ENCODE measurements around the gene SGK1.
"Not testable (repeated sequence)": the region's sequence is repeated elsewhere in the genome, so short reads cannot be mapped to it uniquely, and the experiment has no call there.

Gene SGK1

DNA sequence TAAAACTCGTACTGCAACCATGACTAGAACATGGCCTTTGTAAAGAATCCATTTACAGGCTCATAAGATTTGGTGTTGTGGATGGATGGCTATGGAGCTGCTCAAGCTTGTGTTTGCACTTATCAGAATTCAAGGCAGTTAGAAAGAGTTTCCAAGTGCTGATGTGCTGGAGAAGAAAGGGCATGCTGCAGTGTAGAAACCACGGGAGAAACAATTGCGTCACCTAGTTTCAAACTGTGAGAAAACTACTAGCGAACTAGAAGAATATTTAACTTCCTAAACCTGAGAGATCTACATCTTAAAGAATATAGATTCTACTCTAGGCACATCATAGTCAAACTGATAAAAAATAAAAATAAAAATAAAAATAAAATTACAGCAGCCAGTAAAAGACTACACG lies 116.2 kb downstream of the SGK1 start:
- no peak for DNase-seq (ENCODE audit: low spot score in 2 of 2)
- in situ Hi-C loops (cut with MboI; ENCODE audit: low sequenced_read_pairs), result no loop called here

DNA sequence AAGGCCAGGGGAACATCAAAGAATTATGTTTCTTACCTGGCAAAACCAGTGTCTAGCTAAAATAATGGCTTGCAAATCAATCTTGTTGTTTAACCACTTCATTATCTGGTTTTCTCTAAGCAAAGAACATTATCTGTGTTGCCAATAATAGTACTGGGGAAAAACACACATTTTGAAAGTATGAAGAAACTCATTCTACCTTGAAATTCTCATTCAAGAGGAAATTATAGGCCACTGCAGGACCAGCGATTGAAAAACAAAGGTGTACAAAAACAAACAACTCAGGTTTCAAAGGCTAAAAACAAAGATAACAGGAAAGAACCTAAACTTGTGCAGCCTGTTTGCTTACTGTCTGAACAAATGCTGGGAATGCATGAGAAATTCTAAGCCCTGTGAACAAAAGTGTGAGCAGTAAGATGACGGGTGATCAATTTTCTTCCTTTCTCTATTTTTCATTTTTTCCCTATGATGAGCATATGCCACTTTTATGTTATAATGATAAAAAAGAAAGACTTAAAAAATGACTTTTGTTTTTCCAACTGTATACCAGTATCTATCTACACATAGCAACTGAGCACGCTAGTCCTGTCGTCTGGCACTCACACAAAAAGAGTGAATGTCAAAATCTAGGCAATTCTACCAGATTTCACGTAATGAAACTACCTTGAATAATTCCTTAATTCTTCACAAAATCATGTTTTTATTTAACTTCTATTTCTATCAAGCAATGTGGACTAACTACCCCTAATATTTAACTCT lies 117.9 kb downstream of the SGK1 start:
- H3K4me1 ChIP-seq, result 0 out of 2 replicates have a peak, but pooled peaks cover 2% of the 10 kb centered on the region
- H3K9me3 ChIP-seq, result 0 out of 2 replicates have a peak, but pooled peaks cover 4% of the 10 kb centered on the region
- H3K36me3 ChIP-seq (replicated peaks), result no peaks in the 10 kb centered on the region
- H3K4me3 ChIP-seq, result no peak overlapping the region
- H3K27me3 ChIP-seq (ENCODE audit: low read depth), result no peaks in the 10 kb centered on the region
- in situ Hi-C loops (cut with MboI; ENCODE audit: low sequenced_read_pairs), result no loop called here
- DNase-seq (ENCODE audit: low spot score in 2 of 2), result no peak

More for the DNA sequence above, 116.2 kb downstream of the SGK1 start:
- Histone ChIP-seq H3K4me3 (no peak overlapping the region), H3K9me3 (0 out of 2 replicates have a peak, but pooled peaks cover 4% of the 10 kb centered on the region), H3K36me3 (replicated peaks) (no peaks in the 10 kb centered on the region), H3K4me1 (no peaks in the 10 kb centered on the region), H3K27me3 (ENCODE audit: low read depth) (no peaks in the 10 kb centered on the region)

DNA sequence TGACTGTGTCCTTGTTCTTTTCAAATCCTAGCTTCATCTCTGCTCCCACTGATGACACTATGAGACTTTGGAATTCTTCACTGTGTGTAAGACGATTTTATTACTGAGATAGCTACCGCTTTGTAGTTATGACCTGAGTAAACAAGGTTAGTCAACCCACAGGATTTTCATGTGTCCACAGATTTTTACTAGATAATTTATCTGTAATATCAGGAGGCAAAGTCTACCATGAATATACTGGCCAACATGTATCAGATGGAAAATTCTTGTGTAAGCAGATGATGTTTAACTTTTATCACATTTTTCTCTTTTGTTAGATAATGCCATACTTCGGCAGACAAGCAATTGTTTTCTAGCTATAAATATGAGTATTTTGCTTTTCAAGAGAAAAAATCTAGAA lies 119.8 kb downstream of the SGK1 start:
- no peaks in the 10 kb centered on the region for H3K27me3 ChIP-seq (ENCODE audit: low read depth)
- no peaks in the 10 kb centered on the region for H3K36me3 ChIP-seq (replicated peaks)
- in situ Hi-C loops (cut with MboI; ENCODE audit: low sequenced_read_pairs), result no loop called here
- DNase-seq (ENCODE audit: low spot score in 2 of 2), result no peak
- H3K4me1 ChIP-seq, result 0 out of 2 replicates have a peak, but pooled peaks cover 2% of the 10 kb centered on the region
- 0 out of 2 replicates have a peak, but pooled peaks cover under 1% of the 10 kb centered on the region for H3K9me3 ChIP-seq
- no peak overlapping the region for H3K4me3 ChIP-seq

DNA sequence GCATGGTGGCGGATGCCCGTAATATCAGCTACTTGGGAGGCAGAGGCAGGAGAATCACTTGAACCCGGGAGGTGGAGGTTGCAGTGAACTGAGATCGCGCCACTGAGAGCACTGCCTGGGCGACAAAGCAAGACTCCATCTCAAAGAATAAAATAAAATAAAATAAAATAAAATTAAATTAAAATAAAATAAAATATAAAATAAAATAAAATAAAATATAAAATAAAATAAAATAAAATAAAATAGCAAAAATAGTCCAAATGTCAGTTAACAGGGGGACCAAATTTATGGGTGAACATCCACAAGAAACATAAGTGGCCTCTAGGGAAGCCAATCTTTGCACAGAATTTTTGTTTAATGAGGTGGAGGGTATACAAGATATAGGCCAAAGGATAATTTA lies 120.2 kb downstream of the SGK1 start:
- H3K9me3 ChIP-seq; in situ Hi-C loops (cut with MboI; ENCODE audit: low sequenced_read_pairs); H3K27me3 ChIP-seq (ENCODE audit: low read depth); DNase-seq (ENCODE audit: low spot score in 2 of 2); H3K4me1 ChIP-seq; H3K36me3 ChIP-seq (replicated peaks); H3K4me3 ChIP-seq: not testable (repeated sequence)

DNA sequence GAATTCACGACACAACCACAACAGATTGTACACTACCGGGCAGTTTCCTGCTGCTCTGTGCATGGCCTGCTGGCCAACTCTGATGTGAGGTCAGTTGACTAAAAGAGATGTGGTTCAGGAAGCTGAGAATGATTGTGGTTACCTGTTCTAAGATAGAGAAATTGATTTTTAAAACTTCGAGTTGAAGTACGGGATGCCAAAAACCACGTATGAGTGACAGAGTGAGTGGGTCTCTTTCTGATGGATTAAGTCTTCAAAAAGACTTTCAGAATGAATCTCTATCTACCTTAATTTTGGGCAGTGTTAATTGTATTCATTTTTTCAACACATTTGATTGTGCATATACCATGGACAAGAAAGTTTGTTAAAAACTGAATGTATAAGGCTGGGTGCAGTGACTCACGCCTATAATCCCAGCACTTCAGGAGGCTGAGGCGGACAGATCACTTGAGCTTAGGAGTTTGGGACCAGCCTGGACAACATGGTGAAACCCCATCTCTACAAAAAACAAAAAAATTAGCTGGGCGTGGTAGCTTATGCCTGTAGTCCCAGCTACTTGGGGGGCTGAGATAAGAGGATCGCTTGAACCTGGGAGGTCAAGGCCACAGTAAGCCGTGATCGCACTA lies 121.2 kb downstream of the SGK1 start:
- Histone ChIP-seq H3K36me3 (replicated peaks) (no peaks in the 10 kb centered on the region), H3K4me1 (0 out of 2 replicates have a peak, but pooled peaks cover 2% of the 10 kb centered on the region), H3K4me3 (no peak overlapping the region), H3K9me3 (no peaks in the 10 kb centered on the region), H3K27me3 (ENCODE audit: low read depth) (no peaks in the 10 kb centered on the region)
- in situ Hi-C loops (cut with MboI; ENCODE audit: low sequenced_read_pairs), result no loop called here
- DNase-seq (ENCODE audit: low spot score in 2 of 2), result no peak

DNA sequence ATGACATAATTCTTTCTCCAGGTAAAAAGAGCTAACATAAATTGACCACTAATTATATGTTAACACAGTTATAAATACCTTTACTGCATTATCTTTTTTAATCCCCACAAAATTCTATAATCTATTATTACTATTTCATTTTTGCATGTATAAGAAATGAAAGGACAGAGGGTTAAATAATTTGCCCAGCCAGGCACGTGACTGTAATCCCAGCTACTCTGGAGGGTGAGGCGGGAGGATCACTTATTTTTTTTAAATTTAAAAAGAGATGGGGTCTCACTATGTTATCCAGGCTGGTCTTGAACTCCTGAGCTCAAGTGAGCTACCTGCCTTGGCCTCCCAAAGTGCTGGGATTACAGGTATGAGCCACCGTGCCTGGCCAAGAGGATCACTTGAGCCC lies 121.9 kb downstream of the SGK1 start:
- in situ Hi-C loops (cut with MboI; ENCODE audit: low sequenced_read_pairs), result no loop called here
- no peaks in the 10 kb centered on the region for H3K36me3 ChIP-seq (replicated peaks)
- H3K4me1 ChIP-seq, result 0 out of 2 replicates have a peak, but pooled peaks cover 2% of the 10 kb centered on the region
- H3K27me3 ChIP-seq (ENCODE audit: low read depth), result no peaks in the 10 kb centered on the region
- H3K9me3 ChIP-seq, result no peaks in the 10 kb centered on the region
- DNase-seq (ENCODE audit: low spot score in 2 of 2), result no peak
- no peak overlapping the region for H3K4me3 ChIP-seq

DNA sequence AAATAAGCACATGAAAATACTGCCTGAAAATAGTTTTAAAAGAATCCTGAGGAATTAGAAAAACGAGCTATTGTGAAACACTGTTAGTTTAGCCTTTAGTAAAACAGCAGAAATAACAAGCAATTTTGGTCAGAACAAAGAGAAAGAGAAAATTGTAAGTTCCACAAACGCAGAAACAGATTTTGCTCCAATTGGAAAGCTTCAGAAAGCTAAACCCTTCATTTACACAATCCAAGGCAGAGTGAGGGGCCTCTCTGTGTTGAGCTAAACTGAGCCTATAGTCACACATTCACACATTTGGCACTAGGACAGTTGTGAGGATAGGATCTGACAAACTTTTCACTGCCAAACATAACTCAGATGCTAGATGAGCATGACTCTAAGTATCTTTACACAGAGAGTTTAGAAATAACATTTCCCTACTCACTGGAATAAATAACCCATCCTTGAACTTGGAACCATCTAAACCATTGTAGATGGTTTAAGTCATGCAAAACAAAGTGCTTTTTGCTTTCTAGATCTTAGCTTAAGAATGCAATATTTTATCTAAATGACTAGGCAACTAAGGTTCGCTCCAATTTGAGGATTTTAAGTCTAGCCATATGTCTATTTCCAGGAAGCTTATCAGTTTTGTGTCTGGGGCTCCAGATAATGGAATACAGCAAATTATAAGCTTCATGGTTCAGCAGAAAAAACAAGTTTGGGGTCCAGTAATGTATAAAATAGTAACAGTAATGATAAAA lies 122.6 kb downstream of the SGK1 start:
- DNase-seq (ENCODE audit: low spot score in 2 of 2), result no peak

DNA sequence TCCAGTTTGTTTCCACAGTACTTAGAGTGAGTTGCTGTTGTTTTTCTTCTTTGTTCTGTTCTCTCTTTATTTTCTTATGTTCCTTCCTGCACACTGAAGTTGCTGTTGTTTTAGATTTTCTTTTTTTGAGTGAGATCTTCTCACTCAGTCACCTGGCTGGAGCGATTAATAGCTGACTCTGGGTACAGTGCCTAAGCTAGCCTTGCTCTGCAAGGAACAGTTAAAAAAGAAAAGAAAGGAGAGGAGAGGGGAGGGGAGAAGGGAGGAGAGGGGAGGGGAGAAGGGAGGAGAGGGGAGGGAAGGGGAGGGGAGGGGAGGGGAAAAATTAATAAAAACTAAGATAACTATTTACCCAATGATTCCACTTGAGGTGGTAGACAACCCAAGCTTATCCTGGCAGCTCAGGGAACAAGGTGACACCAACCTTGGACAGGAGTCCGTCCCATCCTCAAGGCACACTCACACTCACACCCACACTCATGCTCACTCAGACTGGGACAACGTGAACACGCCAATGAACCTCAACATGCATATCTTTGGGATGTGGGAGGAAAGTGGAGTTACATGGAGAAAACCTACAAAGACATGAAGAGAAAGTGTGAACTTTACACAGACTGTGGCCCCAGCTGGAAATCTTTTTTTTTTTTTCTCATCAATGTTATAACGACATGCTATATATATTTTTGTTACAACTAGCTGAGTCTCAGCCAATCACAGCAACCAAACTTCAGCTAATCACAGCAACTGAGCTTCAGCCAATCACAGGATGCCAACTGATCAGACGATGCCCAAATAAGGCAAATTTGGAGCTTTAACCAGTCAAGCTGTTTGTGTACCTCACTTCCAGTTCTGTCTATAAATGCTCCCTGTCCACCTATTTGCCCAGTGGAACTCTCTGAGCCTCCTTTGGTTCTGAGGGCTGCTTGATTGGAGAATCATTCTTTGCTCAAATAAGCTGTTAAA lies 124.1 kb downstream of the SGK1 start:
- H3K27me3 ChIP-seq (ENCODE audit: low read depth), result no peaks in the 10 kb centered on the region
- in situ Hi-C loops (cut with MboI; ENCODE audit: low sequenced_read_pairs), result no loop called here
- no peaks in the 10 kb centered on the region for H3K9me3 ChIP-seq
- H3K36me3 ChIP-seq (replicated peaks), result no peaks in the 10 kb centered on the region
- 0 out of 2 replicates have a peak, but pooled peaks cover 2% of the 10 kb centered on the region for H3K4me1 ChIP-seq
- no peak for DNase-seq (ENCODE audit: low spot score in 2 of 2)
- no peak overlapping the region for H3K4me3 ChIP-seq

More for the DNA sequence above, 122.6 kb downstream of the SGK1 start:
- no peaks in the 10 kb centered on the region for H3K36me3 ChIP-seq (replicated peaks)
- no peaks in the 10 kb centered on the region for H3K9me3 ChIP-seq
- H3K4me3 ChIP-seq, result no peak overlapping the region
- no peaks in the 10 kb centered on the region for H3K27me3 ChIP-seq (ENCODE audit: low read depth)
- in situ Hi-C loops (cut with MboI; ENCODE audit: low sequenced_read_pairs), result no loop called here
- 0 out of 2 replicates have a peak, but pooled peaks cover 2% of the 10 kb centered on the region for H3K4me1 ChIP-seq

DNA sequence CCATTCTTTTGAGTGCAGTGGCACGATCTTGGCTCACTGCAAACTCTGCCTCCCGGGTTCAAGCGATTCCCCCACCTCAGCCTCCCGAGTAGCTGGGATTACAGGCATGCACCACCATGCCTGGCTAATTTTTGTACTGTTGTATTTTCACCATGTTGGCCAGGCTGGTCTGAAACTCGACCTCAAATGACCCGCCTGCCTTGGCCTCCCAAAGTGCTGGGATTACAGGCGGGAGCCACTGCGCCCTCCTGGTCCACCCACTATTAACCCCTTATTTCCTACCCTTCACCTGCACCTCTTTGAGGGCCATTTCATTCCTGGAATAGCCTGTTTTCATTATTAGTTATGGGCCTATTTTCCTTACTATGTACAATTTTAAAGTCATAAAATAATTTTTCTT lies 125.3 kb downstream of the SGK1 start:
- in situ Hi-C loops (cut with MboI; ENCODE audit: low sequenced_read_pairs); H3K4me1 ChIP-seq; H3K27me3 ChIP-seq (ENCODE audit: low read depth); H3K36me3 ChIP-seq (replicated peaks); H3K4me3 ChIP-seq; H3K9me3 ChIP-seq; DNase-seq (ENCODE audit: low spot score in 2 of 2): not testable (repeated sequence)

DNA sequence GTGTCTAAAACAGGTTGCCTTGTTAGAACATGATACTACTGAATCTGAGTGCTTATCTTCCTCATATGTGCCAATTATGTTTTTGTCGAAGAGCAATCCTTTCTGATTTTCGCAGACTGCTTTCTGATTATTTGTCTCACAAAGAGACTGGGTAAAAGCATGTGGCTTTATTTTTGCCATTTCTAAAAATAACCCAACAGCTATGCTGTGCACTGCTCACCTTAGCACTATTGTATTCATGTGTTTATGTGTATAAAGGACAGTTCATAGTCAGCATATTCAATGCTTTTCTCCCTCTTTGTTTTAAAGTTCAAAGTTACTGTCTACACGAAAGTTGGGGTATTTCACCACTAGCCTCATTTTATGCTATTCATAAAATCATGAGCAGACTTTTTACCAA lies 127.0 kb downstream of the SGK1 start:
- in situ Hi-C loops (cut with MboI; ENCODE audit: low sequenced_read_pairs), result no loop called here
- no peak for DNase-seq (ENCODE audit: low spot score in 2 of 2)
- H3K4me3 ChIP-seq, result no peak overlapping the region
- H3K9me3 ChIP-seq, result no peaks in the 10 kb centered on the region
- no peaks in the 10 kb centered on the region for H3K27me3 ChIP-seq (ENCODE audit: low read depth)
- H3K4me1 ChIP-seq, result 0 out of 2 replicates have a peak, but pooled peaks cover 1% of the 10 kb centered on the region
- H3K36me3 ChIP-seq (replicated peaks), result no peaks in the 10 kb centered on the region

DNA sequence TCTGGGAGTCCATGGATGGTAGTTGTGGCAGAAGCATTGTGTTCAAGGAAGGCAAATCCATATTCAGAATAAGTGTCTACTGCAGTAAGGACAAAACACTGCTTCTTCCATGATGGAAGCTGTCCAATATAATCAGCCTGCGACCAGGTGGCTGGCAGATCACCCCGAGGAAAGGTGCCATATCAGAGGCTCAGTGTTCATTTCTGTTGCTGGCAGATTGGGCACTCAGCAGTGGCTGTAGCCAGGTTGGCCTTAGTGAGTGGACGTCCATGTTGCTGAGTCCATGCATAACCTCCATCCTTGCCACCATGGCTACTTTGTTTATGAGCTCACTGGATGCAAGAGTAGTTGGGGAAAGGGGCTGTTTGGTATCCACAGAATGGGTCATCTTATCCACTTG lies 130.2 kb downstream of the SGK1 start:
- Histone ChIP-seq H3K9me3 (no peaks in the 10 kb centered on the region), H3K4me1 (peaks cover 2% of the 10 kb centered on the region), H3K4me3 (no peak overlapping the region), H3K36me3 (replicated peaks) (no peaks in the 10 kb centered on the region; the same call in 1 of the 2 replicates), H3K27me3 (ENCODE audit: low read depth) (no peaks in the 10 kb centered on the region)
- no peak for DNase-seq (ENCODE audit: low spot score in 2 of 2)
- in situ Hi-C loops (cut with MboI; ENCODE audit: low sequenced_read_pairs), result no loop called here

DNA sequence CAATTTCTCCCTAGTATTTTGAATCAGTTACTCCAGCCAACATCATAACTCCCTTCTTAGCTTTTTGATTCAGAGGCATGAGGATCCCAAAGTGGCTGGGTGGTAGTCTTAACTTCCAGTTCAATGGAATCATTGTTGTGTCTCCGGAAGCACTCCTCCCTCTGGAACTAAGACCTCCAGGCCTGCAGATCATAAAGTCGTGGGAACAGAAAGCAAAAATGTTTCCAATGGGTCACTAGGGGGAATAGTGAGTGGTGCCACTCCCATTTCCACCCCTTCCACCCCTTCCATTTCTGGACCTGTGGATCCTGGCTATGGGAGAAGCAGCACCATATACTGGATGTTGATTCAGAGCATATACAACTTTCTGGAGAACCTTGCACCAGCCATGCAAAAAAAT lies 130.8 kb downstream of the SGK1 start:
- no peaks in the 10 kb centered on the region for H3K27me3 ChIP-seq (ENCODE audit: low read depth)
- no peaks in the 10 kb centered on the region; the same call in 1 of the 2 replicates for H3K36me3 ChIP-seq (replicated peaks)
- no peaks in the 10 kb centered on the region for H3K9me3 ChIP-seq
- no peak for DNase-seq (ENCODE audit: low spot score in 2 of 2)
- no peak overlapping the region for H3K4me3 ChIP-seq
- peaks cover 4% of the 10 kb centered on the region for H3K4me1 ChIP-seq
- in situ Hi-C loops (cut with MboI; ENCODE audit: low sequenced_read_pairs), result no loop called here

DNA sequence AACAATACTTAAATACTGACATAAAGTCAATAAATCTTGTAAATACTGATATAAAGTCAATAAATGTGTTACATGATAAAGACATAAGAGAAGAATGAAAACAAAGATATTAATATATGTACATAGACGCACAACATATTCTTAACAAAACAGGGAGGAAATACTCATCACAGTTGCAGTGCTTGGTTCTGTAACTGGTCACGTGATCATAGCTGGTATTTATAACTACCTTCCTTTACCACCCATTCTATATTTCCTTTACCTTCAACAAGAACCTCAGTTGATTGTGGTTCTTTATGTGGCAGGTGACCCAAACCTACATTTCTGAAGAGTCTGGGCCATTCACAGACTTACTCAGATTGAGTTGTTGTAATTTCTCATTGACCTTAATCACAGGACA lies 131.6 kb downstream of the SGK1 start:
- Histone ChIP-seq H3K27me3 (ENCODE audit: low read depth) (no peaks in the 10 kb centered on the region), H3K4me1 (peaks cover 4% of the 10 kb centered on the region), H3K36me3 (replicated peaks) (no peaks in the 10 kb centered on the region; the same call in 1 of the 2 replicates), H3K4me3 (no peak overlapping the region), H3K9me3 (no peaks in the 10 kb centered on the region)
- no peak for DNase-seq (ENCODE audit: low spot score in 2 of 2)
- in situ Hi-C loops (cut with MboI; ENCODE audit: low sequenced_read_pairs), result no loop called here

All from HAP-1 (cell line).